HG03025 (cell line): Measurements from ENCODE around the gene TACC2.

Experiments
- ATAC-seq: cut with Tn5 transposase; IDR thresholded peaks from one replicate; pipeline ENCODE4 v1.9.1; 2021; ENCODE audit warnings: mild to moderate bottlenecking, moderate library complexity; ENCODE audit not compliant: unreplicated experiment, low FRiP score

Gene TACC2

GRCh38 chr10:122237331-122237990, 248.5 kb downstream of the TACC2 start:
- ATAC-seq, result no peak

DNA sequence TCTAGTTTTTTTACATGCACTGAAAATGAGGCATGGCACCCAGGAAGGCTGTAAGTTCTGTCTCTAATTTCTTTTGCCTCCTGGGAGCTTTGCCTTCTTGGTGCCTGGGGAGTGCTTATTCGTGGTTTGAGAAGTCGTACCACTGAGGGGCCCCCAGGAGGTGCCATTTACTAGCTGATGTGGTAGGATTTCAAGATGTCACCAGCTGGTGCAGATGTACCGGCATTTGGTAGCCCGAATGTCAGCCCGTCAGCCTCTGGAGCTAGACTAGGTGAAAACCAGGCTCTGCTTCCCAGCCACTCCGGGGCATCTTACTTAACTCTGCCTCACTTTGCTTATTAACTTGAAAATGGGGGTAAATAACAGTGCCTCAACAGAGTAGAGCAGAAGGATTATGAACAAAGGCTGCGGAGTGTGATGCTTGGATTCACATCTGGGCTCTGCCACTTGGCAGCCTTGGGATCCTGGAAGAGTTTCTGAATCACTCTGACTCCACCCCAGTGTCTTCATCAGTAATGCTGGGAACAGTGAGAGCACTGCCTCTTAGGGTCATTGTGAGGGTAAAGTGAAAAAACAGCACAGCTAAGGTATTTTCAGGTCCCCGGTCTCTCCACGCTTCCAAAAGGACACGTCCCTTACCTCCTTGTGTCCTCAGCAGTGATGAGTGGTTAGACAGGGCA, 250.8 kb downstream of the TACC2 start:
- no peak for ATAC-seq

DNA sequence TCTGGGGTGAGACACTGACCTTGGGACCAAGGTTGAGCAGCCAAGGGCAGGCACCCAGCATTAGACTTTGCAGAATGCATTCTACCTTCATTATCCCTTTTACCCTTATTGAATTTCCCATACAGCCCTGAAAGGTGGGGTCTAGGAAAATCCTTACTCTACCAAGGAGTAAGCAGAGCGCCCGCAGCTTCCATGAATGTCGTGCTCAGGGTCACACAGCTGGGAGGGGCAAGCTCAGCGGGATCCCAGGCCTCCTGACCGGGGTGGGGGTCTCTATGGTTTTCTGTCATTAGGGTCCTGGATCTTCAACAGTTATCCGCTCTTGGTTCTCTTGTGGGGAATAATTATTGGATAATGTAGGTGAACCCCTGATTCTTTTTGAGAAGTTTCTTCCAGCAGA, 251.4 kb downstream of the TACC2 start:
- no peak for ATAC-seq

- no peak for ATAC-seq
Observed at GRCh38 chr10:122241836-122242235, 252.9 kb downstream of the TACC2 start.

DNA sequence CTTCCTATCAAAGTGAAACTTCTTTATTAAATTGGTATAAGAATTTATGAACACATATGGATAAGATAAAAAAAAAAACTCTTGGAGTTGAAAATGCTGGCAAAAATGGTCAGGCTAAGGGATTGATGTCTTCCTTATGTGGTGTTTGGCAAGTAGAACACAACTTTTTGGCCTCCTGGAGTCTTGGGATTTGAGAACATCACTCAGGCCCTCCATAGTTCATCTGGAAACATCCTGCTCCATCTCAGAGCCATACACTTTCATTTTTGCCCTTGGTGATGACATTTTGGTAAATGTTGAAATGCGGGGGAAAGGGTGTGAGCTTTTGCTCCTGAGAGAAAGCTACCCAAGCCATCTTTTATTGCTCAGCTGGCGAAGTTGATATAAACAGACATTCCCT, 254.6 kb downstream of the TACC2 start:
- no peak for ATAC-seq

GRCh38 chr10:122244001-122244975, 255.3 kb downstream of the TACC2 start:
- no peak for ATAC-seq

DNA sequence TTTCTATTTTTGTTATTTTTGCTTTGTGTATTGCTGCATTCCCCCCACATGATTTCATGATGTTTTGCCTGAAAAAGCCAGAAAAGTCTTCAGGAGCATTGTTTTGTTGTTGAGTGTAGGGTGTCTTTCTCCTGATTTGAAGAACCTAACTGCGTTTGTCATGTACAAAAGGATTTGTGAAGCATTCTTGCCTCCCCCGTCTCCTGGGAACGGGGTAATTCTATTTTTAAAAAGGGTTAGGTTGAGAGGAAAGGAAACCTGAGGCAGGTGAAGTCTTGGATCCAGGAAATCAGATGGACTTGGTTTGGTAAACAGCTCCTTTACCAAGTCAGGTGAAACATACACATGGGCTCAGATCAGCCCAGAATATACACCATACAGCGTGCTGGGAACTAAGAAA, 256.2 kb downstream of the TACC2 start:
- ATAC-seq, result no peak

GRCh38 chr10:122245897-122246296, 256.9 kb downstream of the TACC2 start:
- ATAC-seq, result no peak

DNA sequence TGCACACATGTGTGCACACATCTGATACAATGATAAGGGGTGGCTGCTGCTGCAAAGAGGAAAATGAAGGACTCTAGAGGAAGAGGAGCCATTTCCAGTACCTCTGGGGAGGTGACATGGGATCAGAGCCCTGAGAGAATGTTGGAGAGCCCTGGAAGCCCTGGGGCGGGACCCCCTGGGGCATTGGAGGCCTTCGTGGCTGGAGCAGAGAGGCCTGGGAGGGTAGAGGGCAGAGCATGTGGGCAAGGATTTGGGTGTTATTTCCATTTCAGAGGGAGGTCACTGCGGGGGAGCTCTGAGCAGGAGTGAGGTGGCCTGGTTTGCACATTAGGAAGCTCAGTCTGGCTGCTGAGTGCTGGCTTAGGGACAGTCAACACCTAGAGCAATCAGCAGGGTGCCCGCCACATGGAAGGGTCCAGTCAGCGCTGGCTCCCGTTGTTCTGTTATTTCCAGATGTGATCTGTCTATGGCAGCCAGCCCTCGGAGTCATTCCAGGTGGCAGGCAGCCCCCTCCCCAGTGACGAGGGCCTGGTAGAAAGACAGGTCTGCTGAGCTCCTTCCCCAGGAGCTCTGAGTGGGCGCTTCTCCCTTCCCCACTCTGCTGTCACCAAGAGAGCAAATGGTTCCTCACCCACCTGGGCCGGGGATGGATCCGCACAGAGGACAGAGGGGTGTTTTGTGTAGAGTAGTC, 258.0 kb downstream of the TACC2 start:
- ATAC-seq, result no peak

DNA sequence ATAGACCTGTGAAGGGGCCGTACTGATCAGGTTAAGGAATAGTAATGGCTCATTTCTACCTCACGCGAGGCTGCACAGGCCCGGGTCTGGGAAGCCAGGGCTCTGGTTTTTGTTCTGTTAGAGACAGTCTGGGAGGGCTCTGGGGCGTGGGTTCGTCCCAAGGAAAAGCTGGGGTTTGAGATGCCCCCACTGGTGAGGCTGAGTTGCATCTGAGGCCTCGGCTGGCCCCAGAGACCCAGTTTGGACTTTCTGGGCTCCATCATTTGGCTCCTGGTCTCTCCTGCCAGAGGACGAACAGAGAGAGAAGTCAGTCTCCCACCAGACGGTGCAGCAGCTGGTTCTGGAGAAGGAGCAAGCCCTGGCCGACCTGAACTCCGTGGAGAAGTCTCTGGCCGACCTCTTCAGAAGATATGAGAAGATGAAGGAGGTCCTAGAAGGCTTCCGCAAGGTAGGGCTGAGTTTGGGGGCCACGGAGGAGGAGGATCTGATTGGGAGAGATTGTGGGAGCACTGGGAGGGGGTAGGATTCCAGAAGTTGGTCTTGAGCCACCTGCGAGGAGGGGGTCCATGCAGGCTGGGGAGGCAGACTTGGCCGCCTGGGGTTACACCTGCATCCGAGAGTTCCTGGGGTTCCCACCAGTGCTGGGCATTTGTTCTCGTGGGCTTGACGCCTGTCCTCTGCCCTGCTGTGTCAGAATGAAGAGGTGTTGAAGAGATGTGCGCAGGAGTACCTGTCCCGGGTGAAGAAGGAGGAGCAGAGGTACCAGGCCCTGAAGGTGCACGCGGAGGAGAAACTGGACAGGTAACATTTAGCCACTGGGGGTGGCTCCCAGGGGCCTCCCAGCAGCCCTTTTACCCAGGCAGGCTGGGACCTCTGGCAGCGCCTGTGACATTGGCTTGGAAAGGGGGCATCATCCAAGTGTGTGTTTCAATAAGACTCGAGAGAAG, 259.7 kb downstream of the TACC2 start:
- ATAC-seq, result no peak

GRCh38 chr10:122249303-122249850, 260.4 kb downstream of the TACC2 start:
- no peak for ATAC-seq

GRCh38 chr10:122249991-122250750, 261.2 kb downstream of the TACC2 start:
- no peak for ATAC-seq

DNA sequence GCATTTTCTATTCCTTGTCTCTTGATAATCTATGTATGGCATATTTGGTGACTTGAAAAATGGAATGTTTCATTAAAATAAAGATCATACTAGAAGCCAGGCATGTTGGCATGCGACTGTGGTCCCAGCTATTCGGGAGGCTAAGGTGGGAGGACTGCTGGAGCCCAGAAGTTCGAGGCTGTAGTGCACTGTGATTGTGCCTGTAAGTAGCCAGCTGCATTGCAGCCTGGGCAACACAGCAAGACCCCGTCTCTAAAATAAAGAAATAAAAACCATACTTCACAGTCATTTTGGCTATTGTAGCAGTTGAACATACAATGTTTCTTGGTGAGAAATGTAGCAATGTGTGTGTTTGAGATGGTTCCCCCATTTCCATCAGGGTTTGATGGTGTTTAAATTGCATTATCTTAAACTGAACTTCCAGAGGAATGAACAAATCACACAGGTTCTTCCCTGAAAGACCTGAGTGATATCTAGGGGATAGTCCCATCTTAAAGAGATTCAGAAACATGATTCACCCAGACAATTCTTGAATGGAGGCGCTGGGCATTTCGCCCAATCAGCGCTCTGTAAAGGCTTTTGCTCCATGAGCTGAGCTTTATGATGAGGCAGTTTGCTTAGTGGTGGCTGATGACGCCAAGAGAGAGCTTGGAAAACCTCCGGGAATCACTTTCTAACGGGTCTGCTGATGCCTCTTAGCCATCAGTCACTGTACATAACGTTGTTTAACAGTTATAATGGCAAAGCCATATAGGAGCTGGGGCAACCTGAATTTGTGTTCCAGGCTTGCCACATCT, 262.7 kb downstream of the TACC2 start:
- ATAC-seq, result no peak

- no peak for ATAC-seq
Observed at GRCh38 chr10:122252805-122253204, 263.8 kb downstream of the TACC2 start.

DNA sequence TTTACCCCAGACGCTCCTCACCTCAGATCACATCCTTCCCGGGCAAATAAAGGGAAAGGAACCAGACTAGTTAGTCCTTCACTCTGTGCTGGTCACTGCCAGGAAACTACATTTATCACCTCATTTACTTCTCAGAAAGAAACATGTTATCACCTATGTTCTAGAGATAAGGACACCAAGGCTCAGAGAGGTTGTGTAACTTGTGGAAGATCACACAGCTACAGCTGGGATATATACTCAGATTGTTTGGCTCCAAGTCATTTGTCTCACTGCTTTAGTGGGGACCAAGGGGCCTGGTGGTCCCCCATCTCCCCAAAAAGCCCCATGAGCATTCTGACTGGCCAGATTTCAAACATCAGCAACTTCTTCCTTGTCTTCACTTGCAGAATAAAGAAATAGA, 264.6 kb downstream of the TACC2 start:
- no peak for ATAC-seq

GRCh38 chr10:122254831-122255230, 265.9 kb downstream of the TACC2 start:
- ATAC-seq, result no peak

DNA sequence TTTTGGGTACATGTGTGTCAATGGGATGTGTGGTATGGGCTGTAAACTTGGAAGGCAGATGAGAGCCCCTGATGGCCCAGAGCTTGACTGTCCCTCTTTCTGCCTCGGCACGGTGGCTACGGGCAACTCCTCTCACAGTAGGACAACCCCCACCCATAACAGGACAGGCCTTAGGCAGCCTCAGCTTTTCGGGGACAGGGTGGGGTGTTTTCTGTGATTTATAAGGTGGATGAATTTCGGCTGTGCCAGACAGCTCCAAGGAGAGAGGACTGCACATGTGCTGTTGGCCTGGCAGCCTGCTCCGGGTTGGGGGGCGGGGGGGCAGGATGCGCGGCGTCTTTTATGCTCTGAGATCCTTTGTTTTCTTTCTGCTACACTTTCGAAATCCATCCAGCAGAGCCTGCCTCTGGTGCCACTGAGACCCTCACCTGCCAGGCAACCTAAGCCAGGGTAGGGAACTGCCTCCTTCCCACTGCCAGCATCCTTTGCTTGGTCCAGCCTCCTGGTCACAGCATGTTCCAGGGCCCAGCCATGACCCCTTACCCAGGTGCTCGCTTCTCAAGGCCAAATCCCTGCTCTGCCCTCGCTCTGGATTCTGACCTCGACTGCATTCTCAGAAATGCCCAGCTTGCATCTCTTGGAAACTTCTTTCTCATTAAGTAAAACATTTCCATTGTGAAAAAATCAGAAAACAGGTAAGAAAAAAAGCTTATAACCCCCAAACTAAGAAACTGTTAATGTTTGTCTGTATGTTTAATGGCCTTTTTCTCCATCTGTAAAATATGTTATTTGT, 266.7 kb downstream of the TACC2 start:
- no peak for ATAC-seq
